Measurements from ENCODE around the gene TBC1D10A.

- TF ChIP-seq CHD2 (IDR thresholded peaks at IDR 0.05; ENCODE audit: low read length, partially characterized antibody) (no peak), USF2 (IDR thresholded peaks at IDR 0.05; ENCODE audit: borderline replicate concordance, low read depth, low read length) (no peak), MXI1 (IDR thresholded peaks at IDR 0.05; ENCODE audit: low read depth, low read length) (no peak), REST (IDR thresholded peaks at IDR 0.05; ENCODE audit: low read depth, low read length) (no peak)
These were observed 6.4 kb upstream of the TBC1D10A start for GRCh38 chr22:30332994-30333706.
